Measurements from ENCODE around the gene SEC11C. TPM values are rescaled to one million over a fixed set of nuclear protein-coding genes. Genes with fewer than 3 reads are reported as not detected.

Gene SEC11C
- total RNA-seq, 1 experiment from 2014 or later = 38.0 TPM

- Histone ChIP-seq H3K4ac (ENCODE audit: low read depth, low read length) (no peak overlapping the region), H3K79me2 (ENCODE audit: insufficient read depth, low read length) (no peaks in the 10 kb centered on the region; the same call in 1 of the 2 replicates), H2BK120ac (ENCODE audit: low read depth, low read length, poor library complexity, severe bottlenecking) (no peak overlapping the region), H2BK12ac (ENCODE audit: insufficient read length, low read depth, low read length) (no peak overlapping the region), H2BK15ac (ENCODE audit: low read depth, low read length) (no peak overlapping the region), H2AFZ (ENCODE audit: low read length) (no peak overlapping the region), H3K23me2 (ENCODE audit: insufficient read length, low read depth, low read length, poor library complexity, severe bottlenecking) (no peaks in the 10 kb centered on the region), H3K14ac (ENCODE audit: insufficient read depth, low read length) (no peak overlapping the region), H3K27ac (ENCODE audit: insufficient read length, low read depth, low read length) (no peak overlapping the region), H3K18ac (ENCODE audit: insufficient read length, low read depth, low read length) (no peak overlapping the region), H3K9me3 (ENCODE audit: control insufficient read depth, low read depth, low read length) (no peaks in the 10 kb centered on the region), H4K5ac (ENCODE audit: insufficient read length, low read depth, low read length) (no peak overlapping the region), H3K4me1 (ENCODE audit: insufficient read depth, low read length) (no peaks in the 10 kb centered on the region), H3K27me3 (ENCODE audit: insufficient read depth, low read length) (no peaks in the 10 kb centered on the region), H3K4me2 (ENCODE audit: insufficient read depth, insufficient read length, low read length) (no peak overlapping the region), H2BK20ac (ENCODE audit: low read depth, low read length, poor library complexity, severe bottlenecking) (no peak overlapping the region), H3K23ac (ENCODE audit: insufficient read length, low read depth, low read length) (no peak overlapping the region), H3K79me1 (ENCODE audit: insufficient read depth, low read depth, low read length, poor library complexity, severe bottlenecking) (no peaks in the 10 kb centered on the region), H4K91ac (ENCODE audit: insufficient read length, low read depth, low read length) (no peak overlapping the region), H4K8ac (replicated peaks; ENCODE audit: insufficient read length, low read depth, low read length) (no peak overlapping the region), H3T11ph (ENCODE audit: low read length) (no peak overlapping the region), H2AK5ac (ENCODE audit: insufficient read length, low read length) (no peak overlapping the region), H2BK5ac (ENCODE audit: insufficient read length, low read length) (no peak overlapping the region), H3K9ac (ENCODE audit: extremely low read depth, insufficient read length, low read length) (no peak overlapping the region), H3K56ac (ENCODE audit: insufficient read length, low read depth, low read length) (no peak overlapping the region), H4K20me1 (ENCODE audit: control insufficient read depth, insufficient read depth, insufficient read length) (no peaks in the 10 kb centered on the region)
- Mint-ChIP-seq H3K4me3 (no peak overlapping the region), H3K4me1 (no peaks in the 10 kb centered on the region), H3K27ac (no peak overlapping the region), H3K27me3 (ENCODE audit: low read depth) (peaks cover 20% of the 10 kb centered on the region), H3K36me3 (ENCODE audit: insufficient read depth in 1 of 3, low read depth in 3 of 3) (no peaks in the 10 kb centered on the region), H3K9me3 (no peaks in the 10 kb centered on the region; a peak in 1 of 5 replicates)
- no peak for TF ChIP-seq CTCF (conservative IDR thresholded peaks at IDR 0.05)
- no peak for DNase-seq
- no CpG with 5 or more reads among the region's 4 CpGs for WGBS (ENCODE audit: extremely low coverage, insufficient read length, low lambda C conversion rate)
These were observed 37.8 kb upstream of the SEC11C start for GRCh38 chr18:59101830-59102414.

Measured in H9 (cell line).